Measurements from ENCODE around the gene TNFRSF1A.

The TNFRSF1A gene

GRCh38 chr12:6336079-6336888 lies 5.6 kb downstream of the TNFRSF1A start:
- DNase-seq, result no peak

- peak; percentile 57 to 66 (median 65) for DNase-seq
Observed at GRCh38 chr12:6335451-6336078, 6.3 kb downstream of the TNFRSF1A start.

GRCh38 chr12:6334940-6335450 lies 6.9 kb downstream of the TNFRSF1A start:
- DNase-seq, result no peak

- no peak for DNase-seq
Observed at GRCh38 chr12:6334359-6334758, 7.5 kb downstream of the TNFRSF1A start.

- DNase-seq, result no peak
Observed at GRCh38 chr12:6333566-6333965, 8.3 kb downstream of the TNFRSF1A start.

GRCh38 chr12:6333029-6333428 lies 8.8 kb downstream of the TNFRSF1A start:
- DNase-seq, result no peak

GRCh38 chr12:6332459-6332858 lies 9.4 kb downstream of the TNFRSF1A start:
- no peak for DNase-seq

- no peak for DNase-seq
Observed at GRCh38 chr12:6330999-6331714, 10.7 kb downstream of the TNFRSF1A start.

GRCh38 chr12:6330192-6330591 lies 11.7 kb downstream of the TNFRSF1A start:
- DNase-seq, result no peak

- no peak for DNase-seq
Observed at GRCh38 chr12:6329703-6330064, 12.2 kb downstream of the TNFRSF1A start.

- DNase-seq, result no peak
Observed at GRCh38 chr12:6328945-6329702, 12.8 kb downstream of the TNFRSF1A start.

- DNase-seq, result no peak
Observed at GRCh38 chr12:6328045-6328779, 13.7 kb downstream of the TNFRSF1A start.

GRCh38 chr12:6327229-6328041 lies 14.4 kb downstream of the TNFRSF1A start:
- no peak for DNase-seq

- no peak for DNase-seq
Observed at GRCh38 chr12:6326316-6327228, 15.3 kb downstream of the TNFRSF1A start.

- DNase-seq, result no peak
Observed at GRCh38 chr12:6324936-6325750, 16.7 kb downstream of the TNFRSF1A start.

- no peak for DNase-seq
Observed at GRCh38 chr12:6323995-6324711, 17.7 kb downstream of the TNFRSF1A start.

- no peak for DNase-seq
Observed at GRCh38 chr12:6323340-6323994, 18.4 kb downstream of the TNFRSF1A start.

- no peak for DNase-seq
Observed at GRCh38 chr12:6322969-6323339, 18.9 kb downstream of the TNFRSF1A start.

Measured in activated CD4-positive, CD25-positive, alpha-beta regulatory T cell (primary cell).